ENCODE results near the gene TMEM154. TPM values are rescaled to one million over a fixed set of nuclear protein-coding genes. Genes with fewer than 3 reads are reported as not detected.

Gene TMEM154
- total RNA-seq, 4 donors from 2014 or later = 1.3 to 4.5 (median 2.9) TPM

GRCh38 chr4:152704788-152705187 lies 25.0 kb upstream of the TMEM154 start:
- Histone ChIP-seq H3K36me3 (no peaks in the 10 kb centered on the region), H3K27me3 (no peaks in the 10 kb centered on the region), H3K27ac (no peak overlapping the region), H3K4me3 (no peak overlapping the region), H3K4me1 (no peaks in the 10 kb centered on the region), H3K9me3 (no peaks in the 10 kb centered on the region)
- no peak for DNase-seq
- intact Hi-C loops (cut with DNase I; ENCODE audit: low total_unique reads) = no loop called here
- TF ChIP-seq POLR2A (IDR thresholded peaks at IDR 0.05) (no peak), CTCF (IDR thresholded peaks at IDR 0.05) (no peak)

DNA sequence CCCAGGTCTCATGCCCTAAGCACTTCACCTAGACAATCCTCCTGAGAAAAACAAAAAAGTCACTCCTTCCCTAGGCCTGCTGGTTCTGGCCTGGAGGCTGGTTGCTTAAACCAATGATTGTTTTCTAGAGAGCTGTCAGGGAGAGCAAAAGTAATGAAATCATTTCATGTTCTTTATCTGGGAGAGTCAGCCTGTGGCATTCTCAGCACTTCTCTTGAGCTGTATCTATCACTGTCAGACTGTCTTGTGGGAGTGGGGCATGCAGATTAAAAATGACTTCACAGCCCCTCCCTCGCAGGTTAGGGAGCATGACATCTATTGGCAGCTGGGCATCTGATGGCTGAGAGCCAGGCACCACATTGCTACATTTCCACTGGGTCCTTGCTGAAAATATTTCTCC lies 20.4 kb upstream of the TMEM154 start:
- no peak for DNase-seq
- H3K4me1 ChIP-seq = no peaks in the 10 kb centered on the region
- H3K27me3 ChIP-seq = no peaks in the 10 kb centered on the region
- no peak overlapping the region for H3K4me3 ChIP-seq
- no peak overlapping the region for H3K27ac ChIP-seq
- no peak for TF ChIP-seq POLR2A (IDR thresholded peaks at IDR 0.05)
- TF ChIP-seq CTCF (IDR thresholded peaks at IDR 0.05) = no peak
- H3K9me3 ChIP-seq = no peaks in the 10 kb centered on the region
- intact Hi-C loops (cut with DNase I; ENCODE audit: low total_unique reads) = no loop called here
- no peaks in the 10 kb centered on the region for H3K36me3 ChIP-seq

DNA sequence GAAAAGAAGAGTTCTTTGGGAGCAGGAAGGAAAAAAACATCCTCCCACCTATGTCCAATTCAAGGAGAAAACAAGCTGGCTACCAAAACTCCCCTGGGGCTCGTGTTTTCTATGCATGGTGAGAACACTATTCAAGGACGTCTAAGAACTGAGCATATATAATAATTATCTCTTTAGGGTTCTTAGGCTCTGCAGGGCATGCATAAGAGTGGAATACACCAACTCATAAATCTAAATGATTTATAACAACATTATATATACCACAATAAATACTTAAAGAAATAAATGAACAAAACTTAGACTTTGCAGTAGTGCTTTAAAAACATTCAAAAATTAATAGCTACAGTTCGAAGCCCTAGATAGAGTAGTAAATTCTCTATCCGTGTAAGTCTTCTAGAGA lies 19.5 kb upstream of the TMEM154 start:
- TF ChIP-seq CTCF (IDR thresholded peaks at IDR 0.05) (no peak), POLR2A (IDR thresholded peaks at IDR 0.05) (no peak)
- no peak for DNase-seq
- H3K9me3 ChIP-seq = no peaks in the 10 kb centered on the region
- no peaks in the 10 kb centered on the region for H3K4me1 ChIP-seq
- no peaks in the 10 kb centered on the region for H3K27me3 ChIP-seq
- H3K36me3 ChIP-seq = no peaks in the 10 kb centered on the region
- no peak overlapping the region for H3K27ac ChIP-seq
- intact Hi-C loops (cut with DNase I; ENCODE audit: low total_unique reads) = no loop called here
- no peak overlapping the region for H3K4me3 ChIP-seq

GRCh38 chr4:152698089-152698499 lies 18.3 kb upstream of the TMEM154 start:
- Histone ChIP-seq H3K4me1 (no peaks in the 10 kb centered on the region), H3K4me3 (no peak overlapping the region), H3K36me3 (no peaks in the 10 kb centered on the region), H3K27ac (no peak overlapping the region), H3K27me3 (no peaks in the 10 kb centered on the region), H3K9me3 (no peaks in the 10 kb centered on the region)
- DNase-seq = no peak
- intact Hi-C loops (cut with DNase I; ENCODE audit: low total_unique reads) = no loop called here
- TF ChIP-seq POLR2A (IDR thresholded peaks at IDR 0.05) = no peak
- TF ChIP-seq CTCF (IDR thresholded peaks at IDR 0.05) = no peak

- no peak overlapping the region for H3K27ac ChIP-seq
- intact Hi-C loops (cut with DNase I; ENCODE audit: low total_unique reads) = no loop called here
- no peak overlapping the region for H3K4me3 ChIP-seq
- H3K4me1 ChIP-seq = no peaks in the 10 kb centered on the region
- H3K36me3 ChIP-seq = no peaks in the 10 kb centered on the region
- TF ChIP-seq POLR2A (IDR thresholded peaks at IDR 0.05) = no peak
- TF ChIP-seq CTCF (IDR thresholded peaks at IDR 0.05) = no peak
- no peaks in the 10 kb centered on the region for H3K27me3 ChIP-seq
- no peak for DNase-seq
- no peaks in the 10 kb centered on the region for H3K9me3 ChIP-seq
These were observed 17.7 kb upstream of the TMEM154 start for GRCh38 chr4:152697284-152698088.

Measured in uterus (tissue), 4 donors.